MM.1S (cell line): ENCODE data around the gene BDKRB1.

Source experiments
- CTCF ChIP-seq: fragments of 300-600 bp; sonication (generic); IDR thresholded peaks from 2 replicates; pipeline ENCODE4 v1.5.1; 2016; ENCODE audit warnings: antibody characterized with exemption, low read length, mixed read lengths
- EZH2 ChIP-seq: fragments of 300-600 bp; sonication (generic); optimal IDR thresholded peaks from 2 replicates; pipeline ENCODE3; 2017; ENCODE audit warnings: low read depth, mild to moderate bottlenecking, antibody characterized with exemption, low read length, mixed read lengths

DNA sequence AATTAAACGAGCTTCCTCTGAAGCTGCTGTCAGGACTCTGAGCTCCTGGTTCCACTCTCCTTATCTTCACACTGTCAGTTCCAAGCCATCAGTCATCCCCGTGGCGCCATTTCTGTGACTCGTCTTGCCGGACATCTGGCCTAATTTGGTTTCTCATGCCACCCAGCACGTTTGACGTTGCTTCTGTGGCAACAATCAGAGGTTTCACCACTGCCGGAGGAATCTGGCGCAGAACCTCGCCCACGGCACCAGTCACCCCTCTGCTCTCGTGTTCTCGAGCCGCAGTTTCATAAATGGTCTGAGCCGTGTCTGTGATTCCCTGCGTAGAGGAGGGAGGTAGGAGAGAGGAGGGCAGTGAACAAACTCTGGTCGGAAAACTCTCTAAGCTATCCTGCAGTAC, 29.7 kb downstream of the BDKRB1 start:
- no peak for TF ChIP-seq EZH2
- TF ChIP-seq CTCF, result no peak
